ENCODE measurements around the gene HOGA1.

DNA sequence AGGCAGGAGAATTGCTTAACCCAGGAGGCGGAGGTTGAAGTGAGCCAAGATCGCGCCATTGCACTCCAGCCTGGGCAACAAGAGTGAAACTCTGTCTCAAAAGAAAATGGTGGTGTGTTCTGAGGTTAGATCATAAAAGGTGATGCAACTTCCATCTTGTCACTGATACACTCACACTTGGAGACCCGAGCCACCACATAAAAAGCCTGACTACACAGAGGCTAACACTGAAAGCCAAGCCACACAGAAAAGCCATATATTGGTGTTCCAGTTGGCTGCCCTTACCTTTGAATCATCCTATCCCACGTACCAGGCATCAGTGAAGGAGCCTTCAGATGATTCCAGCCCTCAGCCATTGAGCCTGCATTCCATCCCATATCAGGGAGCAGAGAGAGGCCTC lies 45.1 kb downstream of the HOGA1 start:
- TF ChIP-seq POLR2AphosphoS5 (IDR thresholded peaks at IDR 0.05; ENCODE audit: low read depth, low read length): no peak
- TF ChIP-seq, protein P1, sequence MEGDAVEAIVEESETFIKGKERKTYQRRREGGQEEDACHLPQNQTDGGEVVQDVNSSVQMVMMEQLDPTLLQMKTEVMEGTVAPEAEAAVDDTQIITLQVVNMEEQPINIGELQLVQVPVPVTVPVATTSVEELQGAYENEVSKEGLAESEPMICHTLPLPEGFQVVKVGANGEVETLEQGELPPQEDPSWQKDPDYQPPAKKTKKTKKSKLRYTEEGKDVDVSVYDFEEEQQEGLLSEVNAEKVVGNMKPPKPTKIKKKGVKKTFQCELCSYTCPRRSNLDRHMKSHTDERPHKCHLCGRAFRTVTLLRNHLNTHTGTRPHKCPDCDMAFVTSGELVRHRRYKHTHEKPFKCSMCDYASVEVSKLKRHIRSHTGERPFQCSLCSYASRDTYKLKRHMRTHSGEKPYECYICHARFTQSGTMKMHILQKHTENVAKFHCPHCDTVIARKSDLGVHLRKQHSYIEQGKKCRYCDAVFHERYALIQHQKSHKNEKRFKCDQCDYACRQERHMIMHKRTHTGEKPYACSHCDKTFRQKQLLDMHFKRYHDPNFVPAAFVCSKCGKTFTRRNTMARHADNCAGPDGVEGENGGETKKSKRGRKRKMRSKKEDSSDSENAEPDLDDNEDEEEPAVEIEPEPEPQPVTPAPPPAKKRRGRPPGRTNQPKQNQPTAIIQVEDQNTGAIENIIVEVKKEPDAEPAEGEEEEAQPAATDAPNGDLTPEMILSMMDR (IDR thresholded peaks at IDR 0.05): no peak
- TF ChIP-seq GABPA (IDR thresholded peaks at IDR 0.05; ENCODE audit: low read depth): no peak
- TF ChIP-seq FOXM1 (IDR thresholded peaks at IDR 0.05; ENCODE audit: low read depth): no peak
- TF ChIP-seq MXI1 (IDR thresholded peaks at IDR 0.05; ENCODE audit: low read depth, low read length): no peak
- no peak for TF ChIP-seq EP300 (IDR thresholded peaks at IDR 0.05; ENCODE audit: borderline replicate concordance in 1 of 2, low read depth in 1 of 2, low read length in 1 of 2)
